Hepatocyte (in vitro differentiated cells): ENCODE results near the gene ZNF423.

Experiments
- EZH2 ChIP-seq: fragments of 200-600 bp; sonication (generic); IDR thresholded peaks from 2 replicates; pipeline ENCODE4 v1.6.1; 2016; ENCODE audit warnings: antibody characterized with exemption, mild to moderate bottlenecking, borderline replicate concordance
- TF ChIP-seq, protein P1 (sequence below): fragments of 200-600 bp; sonication (generic); IDR thresholded peaks from 2 replicates; pipeline ENCODE4 v1.5.1; 2016; ENCODE audit warnings: antibody characterized with exemption, mild to moderate bottlenecking; ENCODE audit not compliant: poor library complexity

DNA sequence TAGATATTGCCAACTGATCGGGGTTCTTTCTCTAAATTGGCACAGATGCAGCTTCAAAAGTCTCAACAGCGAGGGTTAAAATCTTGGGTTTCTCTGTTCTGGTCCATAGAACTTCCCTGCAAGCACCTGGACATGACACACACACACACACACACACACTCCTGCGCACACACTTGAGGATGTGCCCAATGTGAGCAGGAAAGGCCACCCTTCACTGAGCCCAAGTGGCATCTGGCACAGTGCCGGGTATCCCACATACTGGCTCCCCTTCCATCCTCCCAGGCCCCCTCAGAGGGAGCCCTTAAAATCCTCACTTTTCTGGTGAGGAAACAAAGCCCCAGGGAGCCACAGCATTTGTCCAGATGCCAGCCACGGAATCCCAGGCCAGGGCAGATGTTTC, 55.5 kb downstream of the ZNF423 start:
- TF ChIP-seq EZH2 = no peak
- TF ChIP-seq, protein P1, sequence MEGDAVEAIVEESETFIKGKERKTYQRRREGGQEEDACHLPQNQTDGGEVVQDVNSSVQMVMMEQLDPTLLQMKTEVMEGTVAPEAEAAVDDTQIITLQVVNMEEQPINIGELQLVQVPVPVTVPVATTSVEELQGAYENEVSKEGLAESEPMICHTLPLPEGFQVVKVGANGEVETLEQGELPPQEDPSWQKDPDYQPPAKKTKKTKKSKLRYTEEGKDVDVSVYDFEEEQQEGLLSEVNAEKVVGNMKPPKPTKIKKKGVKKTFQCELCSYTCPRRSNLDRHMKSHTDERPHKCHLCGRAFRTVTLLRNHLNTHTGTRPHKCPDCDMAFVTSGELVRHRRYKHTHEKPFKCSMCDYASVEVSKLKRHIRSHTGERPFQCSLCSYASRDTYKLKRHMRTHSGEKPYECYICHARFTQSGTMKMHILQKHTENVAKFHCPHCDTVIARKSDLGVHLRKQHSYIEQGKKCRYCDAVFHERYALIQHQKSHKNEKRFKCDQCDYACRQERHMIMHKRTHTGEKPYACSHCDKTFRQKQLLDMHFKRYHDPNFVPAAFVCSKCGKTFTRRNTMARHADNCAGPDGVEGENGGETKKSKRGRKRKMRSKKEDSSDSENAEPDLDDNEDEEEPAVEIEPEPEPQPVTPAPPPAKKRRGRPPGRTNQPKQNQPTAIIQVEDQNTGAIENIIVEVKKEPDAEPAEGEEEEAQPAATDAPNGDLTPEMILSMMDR = no peak
